Measurements from ENCODE around the gene PRMT7.

The PRMT7 gene

DNA sequence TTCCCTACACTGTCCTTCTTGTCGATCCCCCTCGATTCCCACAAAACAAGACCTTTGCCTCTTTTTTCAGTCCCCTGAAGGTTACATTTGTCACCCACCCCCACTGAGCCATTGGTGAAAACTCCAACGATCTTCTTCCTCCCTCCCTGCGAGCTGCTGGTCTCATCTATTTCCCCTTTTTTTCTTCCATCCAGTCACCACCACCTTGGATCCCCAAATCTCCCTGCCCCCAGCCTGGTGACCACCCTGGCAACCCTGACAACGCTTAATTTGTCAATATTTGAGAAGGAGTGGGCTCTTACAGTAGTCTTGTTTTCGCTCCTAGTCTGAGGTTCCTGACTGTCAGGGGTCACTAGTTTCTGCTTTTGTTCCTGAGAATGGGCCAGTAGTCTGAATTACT is 74.6 kb downstream of the PRMT7 start:
- H3K9me3 ChIP-seq (ENCODE audit: control extremely low read depth in 1 of 5, control insufficient read depth in 4 of 5, insufficient read depth in 2 of 5, low read depth in 1 of 5, low read length in 4 of 5): no peaks in the 10 kb centered on the region
- H3K4me3 ChIP-seq (ENCODE audit: control insufficient read depth in 1 of 7, extremely low read depth in 1 of 7, insufficient read depth in 4 of 7, low read depth in 2 of 7, low read length in 6 of 7): no peak overlapping the region
- H3K27ac ChIP-seq (ENCODE audit: insufficient read depth in 1 of 2, low read depth in 1 of 2, low read length in 2 of 2, poor library complexity in 1 of 2, severe bottlenecking in 2 of 2): no peak overlapping the region
- POLR2A ChIA-PET: no interaction called here
- DNase-seq: peak in 2 of 3 donors; percentile 64 to 66
- CTCF ChIA-PET: interaction anchor here (0.6 to 2.0 kb wide), 3 partner anchors 17 to 27 kb away, joined by 3 to 7 read pairs (median 4); no protein-coding TSS in a partner anchor
- H3K4me1 ChIP-seq (ENCODE audit: control extremely low read depth in 1 of 4, control insufficient read depth in 4 of 4, insufficient read depth in 4 of 4, low read length in 3 of 4): peaks cover 0 to 26% (median 12%) of the 10 kb centered on the region in 4 experiments
- no peaks in the 10 kb centered on the region for H3K36me3 ChIP-seq (ENCODE audit: control insufficient read depth in 4 of 4, insufficient read depth in 4 of 4, low read length in 3 of 4)
- H3K27me3 ChIP-seq (replicated peaks in 2 of 5; ENCODE audit: control insufficient read depth in 4 of 5, insufficient read depth in 5 of 5, low read length in 4 of 5): no peaks in the 10 kb centered on the region
- 63% methylated on average over 3 of the region's 6 CpGs for WGBS (ENCODE audit: insufficient coverage)

DNA sequence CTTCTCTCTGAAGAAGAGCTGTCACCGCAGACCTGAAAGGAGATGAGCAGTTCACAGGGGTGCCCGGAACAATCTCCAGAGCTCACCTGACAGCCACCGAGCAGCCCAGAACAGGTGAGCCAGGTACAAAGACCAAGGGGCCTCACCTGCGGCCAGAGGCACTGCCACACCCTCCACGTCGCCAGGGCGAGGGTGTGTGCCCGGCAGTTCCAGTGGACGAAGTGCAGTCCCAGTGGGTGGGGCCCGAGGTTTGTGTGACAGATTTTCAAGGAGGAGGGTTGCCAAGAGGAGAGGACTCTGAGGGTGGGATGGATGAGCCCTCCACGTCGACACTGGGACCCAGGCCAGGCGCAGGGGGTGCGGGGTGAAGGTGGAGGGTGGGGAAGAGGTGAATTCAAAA is 75.8 kb downstream of the PRMT7 start:
- 92% methylated on average over 14 of the region's 14 CpGs for WGBS (ENCODE audit: insufficient coverage)
- Histone ChIP-seq H3K27me3 (replicated peaks in 2 of 5; ENCODE audit: control insufficient read depth in 4 of 5, insufficient read depth in 5 of 5, low read length in 4 of 5) (no peaks in the 10 kb centered on the region), H3K4me3 (ENCODE audit: control insufficient read depth in 1 of 7, extremely low read depth in 1 of 7, insufficient read depth in 4 of 7, low read depth in 2 of 7, low read length in 6 of 7) (no peak overlapping the region), H3K4me1 (ENCODE audit: control extremely low read depth in 1 of 4, control insufficient read depth in 4 of 4, insufficient read depth in 4 of 4, low read length in 3 of 4) (peaks cover 0 to 26% (median 12%) of the 10 kb centered on the region in 4 experiments), H3K9me3 (ENCODE audit: control extremely low read depth in 1 of 5, control insufficient read depth in 4 of 5, insufficient read depth in 2 of 5, low read depth in 1 of 5, low read length in 4 of 5) (no peaks in the 10 kb centered on the region), H3K27ac (ENCODE audit: insufficient read depth in 1 of 2, low read depth in 1 of 2, low read length in 2 of 2, poor library complexity in 1 of 2, severe bottlenecking in 2 of 2) (no peak overlapping the region), H3K36me3 (ENCODE audit: control insufficient read depth in 4 of 4, insufficient read depth in 4 of 4, low read length in 3 of 4) (no peaks in the 10 kb centered on the region)
- ChIA-PET POLR2A (no interaction called here), CTCF (interaction anchor here (0.6 to 2.3 kb wide), 4 partner anchors 8 to 59 kb away, joined by 3 to 9 read pairs (median 3); no protein-coding TSS in a partner anchor)
- DNase-seq: no peak

DNA sequence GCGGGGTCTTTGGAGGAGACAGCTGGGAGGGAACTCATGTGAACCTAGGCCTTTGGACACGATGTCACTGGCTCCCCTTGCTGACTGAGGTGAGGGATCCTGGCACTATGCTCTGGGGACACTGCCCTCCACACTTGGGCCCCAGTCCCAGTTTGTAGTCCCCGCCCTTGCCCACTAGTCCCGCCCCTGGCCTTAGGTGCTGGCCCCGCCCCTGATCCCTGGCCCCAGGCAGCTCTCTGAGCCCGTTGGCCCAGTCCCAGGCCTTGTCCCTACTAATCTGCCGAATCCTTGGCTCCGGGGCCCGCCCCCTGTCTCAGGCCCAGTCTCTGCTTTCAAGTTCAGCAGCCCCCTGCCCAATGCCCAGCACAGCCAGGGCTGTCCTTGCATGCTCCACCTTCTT is 76.5 kb downstream of the PRMT7 start:
- no peaks in the 10 kb centered on the region for H3K9me3 ChIP-seq (ENCODE audit: control extremely low read depth in 1 of 5, control insufficient read depth in 4 of 5, insufficient read depth in 2 of 5, low read depth in 1 of 5, low read length in 4 of 5)
- H3K4me1 ChIP-seq (ENCODE audit: control extremely low read depth in 1 of 4, control insufficient read depth in 4 of 4, insufficient read depth in 4 of 4, low read length in 3 of 4): peaks cover 0 to 26% (median 12%) of the 10 kb centered on the region in 4 experiments
- ChIA-PET POLR2A (no interaction called here), CTCF (interaction anchor here (0.9 to 2.3 kb wide), 3 partner anchors 8 to 58 kb away, joined by 3 to 9 read pairs (median 3); no protein-coding TSS in a partner anchor)
- H3K36me3 ChIP-seq (ENCODE audit: control insufficient read depth in 4 of 4, insufficient read depth in 4 of 4, low read length in 3 of 4): no peaks in the 10 kb centered on the region
- WGBS (ENCODE audit: insufficient coverage): 95% methylated on average over 9 of the region's 9 CpGs
- H3K4me3 ChIP-seq (ENCODE audit: control insufficient read depth in 1 of 7, extremely low read depth in 1 of 7, insufficient read depth in 4 of 7, low read depth in 2 of 7, low read length in 6 of 7): no peak overlapping the region
- DNase-seq: no peak
- H3K27me3 ChIP-seq (replicated peaks in 2 of 5; ENCODE audit: control insufficient read depth in 4 of 5, insufficient read depth in 5 of 5, low read length in 4 of 5): no peaks in the 10 kb centered on the region
- no peak overlapping the region for H3K27ac ChIP-seq (ENCODE audit: insufficient read depth in 1 of 2, low read depth in 1 of 2, low read length in 2 of 2, poor library complexity in 1 of 2, severe bottlenecking in 2 of 2)

DNA sequence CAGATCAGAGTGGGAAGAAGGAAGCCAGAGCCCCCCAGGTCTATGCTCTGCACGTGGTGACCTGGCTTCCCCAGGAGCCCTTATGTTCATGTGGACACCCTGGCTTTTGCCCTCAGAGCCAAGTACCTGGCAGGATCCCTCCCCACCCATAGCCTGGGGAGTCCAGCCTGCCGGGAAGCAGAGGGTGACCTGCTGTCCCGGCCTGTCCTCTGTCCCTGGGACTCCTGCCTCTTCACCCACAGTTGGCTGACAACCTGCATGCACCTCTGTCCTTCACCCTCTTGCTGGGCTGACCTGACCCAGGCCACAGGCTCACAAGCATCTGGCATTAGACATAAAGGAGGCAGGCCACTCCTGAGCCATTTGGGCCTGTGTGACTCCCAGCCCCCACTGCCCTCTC is 77.3 kb downstream of the PRMT7 start:
- peaks cover 0 to 26% (median 12%) of the 10 kb centered on the region in 4 experiments for H3K4me1 ChIP-seq (ENCODE audit: control extremely low read depth in 1 of 4, control insufficient read depth in 4 of 4, insufficient read depth in 4 of 4, low read length in 3 of 4)
- DNase-seq: no peak
- H3K9me3 ChIP-seq (ENCODE audit: control extremely low read depth in 1 of 5, control insufficient read depth in 4 of 5, insufficient read depth in 2 of 5, low read depth in 1 of 5, low read length in 4 of 5): no peaks in the 10 kb centered on the region
- no peaks in the 10 kb centered on the region for H3K36me3 ChIP-seq (ENCODE audit: control insufficient read depth in 4 of 4, insufficient read depth in 4 of 4, low read length in 3 of 4)
- 76% methylated on average over 2 of the region's 3 CpGs for WGBS (ENCODE audit: insufficient coverage)
- ChIA-PET POLR2A (interaction anchor here (1.0 kb wide), 1 partner anchor 10 kb away, joined by 3 read pairs; no protein-coding TSS in a partner anchor), CTCF (interaction anchor here (1.2 to 2.3 kb wide), 4 partner anchors 8 to 20 kb away, joined by 3 to 9 read pairs (median 4); no protein-coding TSS in a partner anchor)
- H3K27me3 ChIP-seq (replicated peaks in 2 of 5; ENCODE audit: control insufficient read depth in 4 of 5, insufficient read depth in 5 of 5, low read length in 4 of 5): no peaks in the 10 kb centered on the region
- H3K4me3 ChIP-seq (ENCODE audit: control insufficient read depth in 1 of 7, extremely low read depth in 1 of 7, insufficient read depth in 4 of 7, low read depth in 2 of 7, low read length in 6 of 7): no peak overlapping the region
- no peak overlapping the region for H3K27ac ChIP-seq (ENCODE audit: insufficient read depth in 1 of 2, low read depth in 1 of 2, low read length in 2 of 2, poor library complexity in 1 of 2, severe bottlenecking in 2 of 2)

DNA sequence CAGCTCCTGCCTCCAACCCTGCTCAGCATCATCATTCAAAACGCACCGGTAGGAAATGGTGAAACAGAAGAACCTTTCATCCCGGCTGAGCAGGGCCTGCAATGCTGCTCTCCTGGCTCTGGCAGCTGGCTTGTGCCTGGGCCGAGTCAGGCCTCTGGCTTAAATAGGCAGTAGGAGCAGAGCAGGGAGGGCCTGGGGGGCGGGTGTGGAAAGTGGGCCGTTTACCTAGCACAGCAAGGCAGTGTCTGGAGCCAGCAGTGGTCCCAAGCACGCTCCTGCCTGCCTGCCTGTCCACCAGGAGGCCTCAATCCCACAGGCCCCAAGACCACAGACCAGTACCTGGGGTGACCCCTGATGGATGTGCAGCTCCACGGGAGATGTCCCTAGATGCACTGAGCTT is 78.2 kb downstream of the PRMT7 start:
- CTCF ChIA-PET: interaction anchor here (1.2 to 1.6 kb wide), 4 partner anchors 10 to 36 kb away, joined by 3 to 4 read pairs (median 3); no protein-coding TSS in a partner anchor
- POLR2A ChIA-PET: interaction anchor here (0.6 to 1.0 kb wide), 2 partner anchors 11 to 23 kb away, joined by 3 read pairs; no protein-coding TSS in a partner anchor

DNA sequence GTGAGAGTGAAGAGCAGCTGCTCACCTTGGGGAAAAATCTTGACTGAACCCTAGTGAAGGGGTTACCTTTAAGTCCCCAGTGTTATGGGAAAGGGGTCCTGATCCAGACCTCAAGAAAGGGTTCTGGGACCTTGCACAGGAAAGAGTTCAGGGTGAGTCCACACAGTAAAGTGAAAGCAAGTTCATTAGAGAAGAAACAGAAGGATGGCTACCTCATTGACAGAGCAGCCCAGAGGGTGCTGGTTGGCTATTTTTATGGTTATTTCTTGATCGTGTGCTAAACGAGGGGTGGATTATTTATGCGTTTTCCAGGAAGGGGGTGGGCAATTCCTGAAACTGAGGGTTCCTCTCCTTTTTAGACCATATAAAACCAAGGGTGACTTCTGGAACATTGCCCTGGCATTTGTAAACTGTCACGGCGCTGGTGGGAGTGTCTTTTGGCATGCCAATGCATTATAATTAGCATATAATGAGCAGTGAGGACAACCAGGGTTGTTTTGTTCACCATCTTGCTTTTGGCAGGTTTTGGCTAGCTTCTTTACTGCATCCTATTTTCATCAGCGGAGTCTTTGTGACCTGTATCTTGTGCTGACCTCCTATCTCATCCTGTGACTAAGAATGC is 79.0 kb downstream of the PRMT7 start:
- Histone ChIP-seq H3K4me1 (ENCODE audit: control extremely low read depth in 1 of 4, control insufficient read depth in 4 of 4, insufficient read depth in 4 of 4, low read length in 3 of 4) (peaks cover 0 to 9% (median 7%) of the 10 kb centered on the region in 4 experiments), H3K27me3 (replicated peaks in 2 of 5; ENCODE audit: control insufficient read depth in 4 of 5, insufficient read depth in 5 of 5, low read length in 4 of 5) (no peaks in the 10 kb centered on the region), H3K36me3 (ENCODE audit: control insufficient read depth in 4 of 4, insufficient read depth in 4 of 4, low read length in 3 of 4) (no peaks in the 10 kb centered on the region), H3K4me3 (ENCODE audit: control insufficient read depth in 1 of 7, extremely low read depth in 1 of 7, insufficient read depth in 4 of 7, low read depth in 2 of 7, low read length in 6 of 7) (no peak overlapping the region), H3K27ac (ENCODE audit: insufficient read depth in 1 of 2, low read depth in 1 of 2, low read length in 2 of 2, poor library complexity in 1 of 2, severe bottlenecking in 2 of 2) (no peak overlapping the region), H3K9me3 (ENCODE audit: control extremely low read depth in 1 of 5, control insufficient read depth in 4 of 5, insufficient read depth in 2 of 5, low read depth in 1 of 5, low read length in 4 of 5) (no peaks in the 10 kb centered on the region)
- POLR2A ChIA-PET: interaction anchor here (0.6 kb wide), 1 partner anchor 120 kb away, joined by 4 read pairs; no protein-coding TSS in a partner anchor
- WGBS (ENCODE audit: insufficient coverage): 100% methylated on average over 1 of the region's 6 CpGs
- CTCF ChIA-PET: interaction anchor here (1.0 to 1.8 kb wide), 4 partner anchors 11 to 122 kb away, joined by 3 to 7 read pairs (median 4); no protein-coding TSS in a partner anchor
- DNase-seq: no peak

More for the DNA sequence above, 78.2 kb downstream of the PRMT7 start:
- H3K36me3 ChIP-seq (ENCODE audit: control insufficient read depth in 4 of 4, insufficient read depth in 4 of 4, low read length in 3 of 4): no peaks in the 10 kb centered on the region
- no peak for DNase-seq
- H3K27me3 ChIP-seq (replicated peaks in 2 of 5; ENCODE audit: control insufficient read depth in 4 of 5, insufficient read depth in 5 of 5, low read length in 4 of 5): no peaks in the 10 kb centered on the region
- H3K4me3 ChIP-seq (ENCODE audit: control insufficient read depth in 1 of 7, extremely low read depth in 1 of 7, insufficient read depth in 4 of 7, low read depth in 2 of 7, low read length in 6 of 7): no peak overlapping the region
- H3K9me3 ChIP-seq (ENCODE audit: control extremely low read depth in 1 of 5, control insufficient read depth in 4 of 5, insufficient read depth in 2 of 5, low read depth in 1 of 5, low read length in 4 of 5): no peaks in the 10 kb centered on the region
- no peak overlapping the region for H3K27ac ChIP-seq (ENCODE audit: insufficient read depth in 1 of 2, low read depth in 1 of 2, low read length in 2 of 2, poor library complexity in 1 of 2, severe bottlenecking in 2 of 2)
- WGBS (ENCODE audit: insufficient coverage): 97% methylated on average over 6 of the region's 8 CpGs
- peaks cover 0 to 18% (median 12%) of the 10 kb centered on the region in 4 experiments for H3K4me1 ChIP-seq (ENCODE audit: control extremely low read depth in 1 of 4, control insufficient read depth in 4 of 4, insufficient read depth in 4 of 4, low read length in 3 of 4)

DNA sequence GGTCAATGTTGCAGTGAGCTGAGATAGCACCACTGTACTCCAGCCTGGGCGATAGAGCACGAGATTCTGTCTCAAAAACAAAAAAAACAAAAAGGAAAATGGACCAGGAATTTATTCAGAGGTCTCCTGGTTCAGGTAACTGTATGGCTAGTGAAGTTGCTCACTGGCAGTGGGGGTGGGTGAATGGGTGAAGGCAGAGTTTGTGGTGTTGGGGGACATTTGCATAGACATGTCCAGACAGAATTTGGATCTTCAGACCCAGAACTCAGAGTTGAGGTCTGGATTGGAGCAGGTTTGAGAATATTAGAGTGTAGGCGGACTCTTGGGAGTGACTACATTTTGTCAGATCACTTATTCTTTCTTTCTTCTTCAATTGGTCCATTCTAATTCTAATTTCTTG is 82.5 kb downstream of the PRMT7 start:
- ChIA-PET POLR2A (no interaction called here), CTCF (interaction anchor here (1.1 to 1.6 kb wide), 5 partner anchors 9 to 131 kb away, joined by 3 to 5 read pairs (median 3); no protein-coding TSS in a partner anchor)
- Histone ChIP-seq H3K27ac (ENCODE audit: insufficient read depth in 1 of 2, low read depth in 1 of 2, low read length in 2 of 2, poor library complexity in 1 of 2, severe bottlenecking in 2 of 2) (no peak overlapping the region), H3K36me3 (ENCODE audit: control insufficient read depth in 4 of 4, insufficient read depth in 4 of 4, low read length in 3 of 4) (no peaks in the 10 kb centered on the region), H3K9me3 (ENCODE audit: control extremely low read depth in 1 of 5, control insufficient read depth in 4 of 5, insufficient read depth in 2 of 5, low read depth in 1 of 5, low read length in 4 of 5) (no peaks in the 10 kb centered on the region), H3K4me1 (ENCODE audit: control extremely low read depth in 1 of 4, control insufficient read depth in 4 of 4, insufficient read depth in 4 of 4, low read length in 3 of 4) (no peaks in the 10 kb centered on the region), H3K27me3 (replicated peaks in 2 of 5; ENCODE audit: control insufficient read depth in 4 of 5, insufficient read depth in 5 of 5, low read length in 4 of 5) (no peaks in the 10 kb centered on the region), H3K4me3 (ENCODE audit: control insufficient read depth in 1 of 7, extremely low read depth in 1 of 7, insufficient read depth in 4 of 7, low read depth in 2 of 7, low read length in 6 of 7) (no peak overlapping the region)
- DNase-seq: no peak
- WGBS (ENCODE audit: insufficient coverage): no CpG with 5 or more reads among the region's 3 CpGs
